C4-2B (cell line): ENCODE data around the gene MRPS18A.

Source experiments
- CTCF ChIP-seq: fragments of 450-650 bp; conservative IDR thresholded peaks from 2 replicates; pipeline ENCODE4 v1.5.1; 2017; ENCODE audit warnings: mild to moderate bottlenecking
- ZFX ChIP-seq: fragments of 450-650 bp; IDR thresholded peaks from 2 replicates; pipeline ENCODE4 v1.6.1; 2017

DNA sequence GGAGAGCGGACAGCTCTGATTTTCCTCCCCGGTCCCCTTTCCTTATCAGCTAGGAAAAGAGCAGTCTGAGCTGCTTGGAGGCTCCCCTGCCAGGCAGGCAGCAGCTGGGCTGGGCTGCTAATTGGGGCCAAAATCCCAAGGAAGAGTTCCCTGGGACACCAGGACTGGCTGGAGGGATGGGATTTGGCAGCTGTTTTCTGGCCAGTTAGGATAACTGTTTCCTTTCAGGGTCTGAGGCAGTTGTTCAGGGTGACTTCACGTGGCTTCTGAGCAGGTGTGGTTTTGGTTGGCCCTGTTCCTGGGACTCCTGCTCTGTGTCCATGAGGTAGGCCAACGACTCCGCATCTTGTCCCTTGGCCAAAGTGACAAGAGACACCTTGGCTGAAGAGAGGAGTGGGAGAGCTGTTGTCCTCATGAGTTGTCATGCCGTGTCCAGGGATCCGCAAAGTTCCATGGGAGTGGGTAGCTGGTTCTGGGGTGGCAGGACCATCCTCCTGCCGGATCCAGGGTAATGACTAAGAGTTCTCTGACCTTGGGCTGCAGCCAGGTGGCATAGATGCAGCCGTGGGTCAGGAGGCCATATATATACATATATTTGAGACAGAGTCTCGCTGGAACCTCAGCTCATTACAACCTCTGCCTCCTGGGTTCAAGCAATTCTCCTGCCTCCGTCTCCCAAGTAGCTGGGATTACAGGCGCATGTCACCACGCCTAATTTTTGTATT lies 21.2 kb downstream of the MRPS18A start:
- TF ChIP-seq CTCF, result no peak
- TF ChIP-seq ZFX, result no peak
